ENCODE data around the gene FMN2.
A peak's percentile ranks its signal among the peaks of the same experiment; 100 is the strongest.

The FMN2 gene

GRCh38 chr1:240094041-240094722 lies 2.5 kb downstream of the FMN2 start:
- DNase-seq: no peak
- intact Hi-C loops (cut with DNase I): no loop called here

DNA sequence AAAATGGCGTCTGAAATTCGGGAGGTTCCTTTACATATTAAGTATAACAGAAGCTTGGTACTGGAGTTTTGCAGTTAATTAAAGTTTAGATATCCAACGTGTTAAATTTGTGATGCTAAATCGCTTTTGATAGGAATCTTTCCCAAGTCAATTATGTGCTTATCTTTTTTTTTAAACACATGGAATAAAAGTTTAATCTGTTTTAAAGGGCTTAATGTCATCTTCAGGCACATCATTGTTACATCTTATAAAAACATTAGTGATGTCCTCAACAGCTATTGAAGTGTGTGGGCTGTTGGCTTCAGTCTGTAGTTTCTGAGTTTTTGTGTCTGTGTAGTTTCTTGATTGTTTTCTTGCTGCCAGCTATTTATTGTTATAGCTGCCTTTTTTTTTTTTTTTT lies 5.3 kb downstream of the FMN2 start:
- DNase-seq: no peak
- intact Hi-C loops (cut with DNase I): no loop called here

DNA sequence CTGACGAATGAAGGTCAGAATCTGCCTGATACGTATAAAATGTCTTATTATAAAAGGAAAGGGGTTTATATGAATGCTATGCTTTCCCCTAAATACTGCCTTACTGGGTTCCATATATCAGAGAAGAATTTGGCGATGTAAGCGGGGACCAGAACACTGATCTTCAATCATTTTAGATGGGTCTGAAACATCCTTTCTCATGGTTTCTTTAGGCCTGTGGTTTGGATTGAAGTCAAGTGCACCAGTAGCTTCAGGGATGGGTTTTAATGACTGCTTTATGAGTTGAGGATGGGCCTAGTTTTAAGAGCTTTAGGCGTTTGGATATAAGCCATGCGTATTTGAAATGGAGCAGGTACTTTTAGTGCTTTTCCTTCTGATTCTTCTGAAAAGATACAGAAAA lies 6.9 kb downstream of the FMN2 start:
- no peak for DNase-seq
- intact Hi-C loops (cut with DNase I): no loop called here

DNA sequence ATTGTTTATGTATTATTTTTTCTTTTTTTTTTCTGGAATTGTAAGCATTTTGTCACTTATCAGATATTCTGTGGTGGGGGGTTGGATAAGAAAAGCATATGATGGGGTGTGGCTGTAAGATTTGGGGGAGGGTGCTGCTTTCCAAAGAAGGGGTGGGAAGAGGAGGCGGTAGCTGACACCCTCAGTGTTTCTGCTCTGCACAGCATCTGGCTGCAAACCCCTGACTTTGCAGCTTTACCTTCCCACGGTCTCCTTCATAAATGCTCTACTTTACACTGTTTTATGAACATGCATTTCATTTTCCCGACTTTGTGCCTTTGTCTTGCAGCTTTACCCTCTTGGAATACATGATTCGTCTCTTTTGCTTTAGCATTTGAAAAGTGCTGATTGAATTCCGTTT lies 7.6 kb downstream of the FMN2 start:
- DNase-seq: peak in 34 of 42 donors; percentile 11 to 79 (median 49)

GRCh38 chr1:240099748-240100147 lies 8.1 kb downstream of the FMN2 start:
- intact Hi-C loops (cut with DNase I): no loop called here
- no peak for DNase-seq

More for the DNA sequence above, 7.6 kb downstream of the FMN2 start:
- intact Hi-C loops (cut with DNase I): no loop called here

- intact Hi-C loops (cut with DNase I): no loop called here
Measured at GRCh38 chr1:240100371-240100934, 8.8 kb downstream of the FMN2 start.

DNA sequence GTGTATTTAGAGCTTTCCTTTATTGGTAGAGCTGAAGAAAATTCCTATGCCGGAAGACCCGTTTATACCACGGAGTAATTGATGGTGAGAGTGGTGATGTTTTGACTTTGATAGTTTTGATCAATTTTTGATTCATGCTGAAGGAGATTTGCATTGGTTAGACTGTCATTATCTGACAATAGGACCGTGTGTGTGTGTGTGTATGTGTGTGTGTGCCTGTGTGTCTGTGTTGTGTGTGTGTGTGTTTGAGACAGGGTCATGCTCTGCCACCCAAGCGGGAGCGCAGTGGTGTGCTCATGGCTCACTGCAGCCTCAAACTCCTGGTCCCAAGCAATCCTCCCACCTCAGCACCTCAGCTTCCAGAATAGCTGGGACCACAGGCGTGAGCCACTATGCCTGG lies 9.6 kb downstream of the FMN2 start:
- intact Hi-C loops (cut with DNase I): no loop called here
- no peak for DNase-seq

More at GRCh38 chr1:240100371-240100934, 8.8 kb downstream of the FMN2 start:
- DNase-seq: no peak

DNA sequence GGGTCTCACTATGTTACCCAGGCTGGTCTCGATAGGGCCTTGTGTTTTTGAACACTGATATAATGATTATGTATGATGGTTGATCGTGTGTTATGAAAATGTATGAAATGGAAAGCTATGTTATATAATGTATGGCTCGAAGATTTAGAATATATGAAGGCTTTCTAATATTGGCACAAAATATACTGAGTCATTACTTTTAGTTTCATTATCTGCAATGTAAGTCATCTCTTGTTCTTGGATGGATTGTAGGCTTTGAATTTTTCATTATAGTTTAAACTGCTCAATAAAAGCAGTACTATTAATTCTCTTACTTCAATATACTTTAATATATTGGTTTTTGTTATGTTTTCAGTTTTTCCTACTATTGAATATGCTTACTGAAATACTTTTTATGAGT lies 10.1 kb downstream of the FMN2 start:
- no peak for DNase-seq
- intact Hi-C loops (cut with DNase I): no loop called here

DNA sequence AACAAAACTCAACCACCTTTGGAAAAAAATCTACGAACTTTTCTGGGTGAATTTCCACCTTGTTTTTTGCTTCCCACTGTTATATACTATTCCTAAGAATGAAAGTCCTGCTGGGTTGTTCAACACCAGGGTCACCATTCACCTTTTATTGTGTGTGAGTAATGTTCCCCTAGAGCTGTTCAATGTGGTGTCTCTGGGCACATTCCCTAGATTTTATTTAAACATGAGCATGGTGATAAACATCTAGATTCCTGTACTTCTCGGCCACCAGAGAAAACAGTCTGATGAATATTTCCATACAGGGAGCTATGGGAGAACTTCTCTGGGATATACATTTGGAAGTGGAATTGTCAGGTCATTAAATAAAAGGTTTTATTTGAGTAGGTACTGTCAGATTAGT lies 13.0 kb downstream of the FMN2 start:
- no peak for DNase-seq
- intact Hi-C loops (cut with DNase I): no loop called here

DNA sequence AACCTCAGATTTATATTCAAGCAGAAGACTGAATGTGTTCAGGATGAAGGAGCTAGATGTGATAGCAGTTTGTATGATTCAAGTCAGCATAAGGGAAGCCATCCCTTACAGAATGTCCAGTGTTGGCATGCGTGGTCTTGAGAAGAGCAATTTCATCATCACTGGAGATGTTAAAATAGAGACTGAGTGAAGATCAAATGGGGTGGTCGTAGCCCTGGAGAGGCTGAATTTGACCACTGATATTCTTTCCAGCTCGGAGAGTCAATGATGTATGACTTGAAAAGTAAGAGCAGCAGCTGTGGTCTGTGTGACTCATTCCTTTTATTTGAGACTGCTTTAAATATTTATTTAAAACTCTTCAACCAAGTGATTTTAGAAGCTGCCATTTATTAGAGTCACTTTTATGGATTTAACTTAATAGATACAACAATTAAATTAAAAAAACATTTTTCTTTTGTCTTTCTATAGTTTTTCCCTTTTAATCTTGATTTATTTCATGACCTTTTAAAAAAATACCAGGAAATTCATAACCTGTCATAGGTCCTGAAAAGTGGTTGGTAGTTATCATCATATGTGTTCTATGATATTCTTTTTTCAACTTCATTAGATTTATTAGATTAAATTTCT lies 15.5 kb downstream of the FMN2 start:
- intact Hi-C loops (cut with DNase I): no loop called here
- no peak for DNase-seq

DNA sequence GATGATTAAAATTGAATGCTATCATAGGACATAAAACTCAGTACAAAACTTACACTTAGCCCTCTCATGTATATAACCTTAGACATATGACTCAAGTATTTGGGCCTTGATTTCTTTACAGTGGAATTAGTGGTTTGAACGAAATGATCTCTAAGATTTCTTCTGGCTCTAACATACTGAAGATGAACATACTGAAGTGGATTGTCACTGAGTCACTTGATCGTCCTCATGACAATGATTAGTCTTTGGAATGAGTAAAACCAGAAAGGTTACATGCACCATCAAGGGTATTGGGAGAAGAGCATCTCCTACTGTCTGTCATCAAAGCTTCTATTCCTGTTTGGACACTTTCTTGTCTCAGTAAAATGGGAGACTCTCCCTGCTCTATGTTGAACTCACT lies 17.4 kb downstream of the FMN2 start:
- intact Hi-C loops (cut with DNase I): no loop called here
- DNase-seq: no peak

DNA sequence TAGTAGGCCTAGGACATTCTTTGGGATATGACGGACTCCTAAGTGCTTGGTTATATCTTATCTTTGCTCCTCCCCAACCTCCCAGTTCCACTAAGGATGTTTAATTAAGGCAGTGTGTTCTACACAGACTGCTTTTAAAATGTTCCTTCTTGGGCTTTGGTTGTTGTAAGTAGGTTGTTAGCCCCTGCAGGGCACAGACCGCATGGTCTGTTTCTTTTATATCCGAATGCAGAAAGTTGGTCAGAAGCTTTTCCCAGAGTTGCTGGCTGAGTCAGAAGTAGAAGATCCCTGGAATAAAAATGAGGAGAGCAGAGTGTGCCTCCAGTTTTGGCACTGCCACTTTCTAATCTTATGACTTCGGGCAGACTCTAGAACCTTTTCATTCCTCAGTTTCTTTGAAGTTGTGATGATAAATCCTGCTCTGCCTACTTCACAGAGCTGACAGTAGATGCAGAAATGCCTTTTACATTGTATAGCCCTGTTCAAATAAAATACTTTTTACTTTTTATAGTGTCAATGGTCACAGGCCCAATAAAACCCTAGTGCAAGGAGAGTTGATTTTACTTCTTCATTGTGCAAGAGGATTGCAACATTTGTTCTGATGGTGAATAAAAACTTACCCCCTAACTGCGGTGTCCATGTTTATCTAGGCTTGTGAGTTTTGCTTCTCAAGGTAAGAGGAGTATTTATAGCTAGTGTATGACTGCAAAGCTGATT lies 18.4 kb downstream of the FMN2 start:
- intact Hi-C loops (cut with DNase I): no loop called here
- DNase-seq: peak in 18 of 42 donors; percentile 15 to 64 (median 29)

DNA sequence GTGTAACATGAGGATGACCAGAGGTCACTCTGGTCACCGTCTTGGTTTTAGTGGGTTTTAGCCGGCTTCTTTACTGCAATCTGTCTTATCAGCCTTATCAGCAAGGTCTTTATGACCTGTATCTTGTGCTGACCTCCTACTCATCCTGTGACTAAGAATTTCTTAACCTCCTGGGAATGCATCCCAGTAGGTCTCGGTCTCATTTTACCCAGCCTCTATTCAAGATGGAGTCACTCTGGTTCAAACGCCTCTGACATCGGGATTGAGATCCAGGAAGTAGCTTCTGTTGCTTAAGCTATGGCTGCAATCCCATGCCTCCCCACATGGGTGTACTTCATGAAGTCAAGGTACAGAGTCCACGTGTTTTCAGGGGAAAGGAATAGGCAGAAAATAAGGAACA lies 19.9 kb downstream of the FMN2 start:
- no peak for DNase-seq
- intact Hi-C loops (cut with DNase I): no loop called here

DNA sequence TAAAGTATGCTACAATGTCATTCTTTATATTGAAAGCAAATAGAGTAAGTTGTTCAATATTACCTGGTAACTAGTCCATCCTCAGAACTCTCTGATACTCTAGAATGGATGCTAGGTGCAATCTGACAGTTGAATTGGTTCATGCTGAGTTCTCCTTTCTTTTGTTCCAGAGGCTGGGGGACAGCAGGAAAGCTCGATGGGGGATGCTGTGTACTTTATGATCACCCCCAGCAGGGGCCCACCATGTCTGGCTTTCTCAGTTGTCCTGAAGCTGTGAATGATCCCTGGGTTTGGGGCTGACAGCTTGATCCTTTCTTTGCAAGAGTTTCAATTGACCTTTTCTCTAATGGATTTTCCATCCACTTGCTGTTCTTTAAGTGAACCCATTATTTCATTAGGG lies 22.5 kb downstream of the FMN2 start:
- DNase-seq: no peak
- intact Hi-C loops (cut with DNase I): no loop called here

GRCh38 chr1:240115831-240116230 lies 24.1 kb downstream of the FMN2 start:
- intact Hi-C loops (cut with DNase I): no loop called here
- no peak for DNase-seq

- no peak for DNase-seq
- intact Hi-C loops (cut with DNase I): no loop called here
Measured at GRCh38 chr1:240116831-240117769, 25.4 kb downstream of the FMN2 start.

- intact Hi-C loops (cut with DNase I): no loop called here
- no peak for DNase-seq
Measured at GRCh38 chr1:240117930-240118329, 26.2 kb downstream of the FMN2 start.

DNA sequence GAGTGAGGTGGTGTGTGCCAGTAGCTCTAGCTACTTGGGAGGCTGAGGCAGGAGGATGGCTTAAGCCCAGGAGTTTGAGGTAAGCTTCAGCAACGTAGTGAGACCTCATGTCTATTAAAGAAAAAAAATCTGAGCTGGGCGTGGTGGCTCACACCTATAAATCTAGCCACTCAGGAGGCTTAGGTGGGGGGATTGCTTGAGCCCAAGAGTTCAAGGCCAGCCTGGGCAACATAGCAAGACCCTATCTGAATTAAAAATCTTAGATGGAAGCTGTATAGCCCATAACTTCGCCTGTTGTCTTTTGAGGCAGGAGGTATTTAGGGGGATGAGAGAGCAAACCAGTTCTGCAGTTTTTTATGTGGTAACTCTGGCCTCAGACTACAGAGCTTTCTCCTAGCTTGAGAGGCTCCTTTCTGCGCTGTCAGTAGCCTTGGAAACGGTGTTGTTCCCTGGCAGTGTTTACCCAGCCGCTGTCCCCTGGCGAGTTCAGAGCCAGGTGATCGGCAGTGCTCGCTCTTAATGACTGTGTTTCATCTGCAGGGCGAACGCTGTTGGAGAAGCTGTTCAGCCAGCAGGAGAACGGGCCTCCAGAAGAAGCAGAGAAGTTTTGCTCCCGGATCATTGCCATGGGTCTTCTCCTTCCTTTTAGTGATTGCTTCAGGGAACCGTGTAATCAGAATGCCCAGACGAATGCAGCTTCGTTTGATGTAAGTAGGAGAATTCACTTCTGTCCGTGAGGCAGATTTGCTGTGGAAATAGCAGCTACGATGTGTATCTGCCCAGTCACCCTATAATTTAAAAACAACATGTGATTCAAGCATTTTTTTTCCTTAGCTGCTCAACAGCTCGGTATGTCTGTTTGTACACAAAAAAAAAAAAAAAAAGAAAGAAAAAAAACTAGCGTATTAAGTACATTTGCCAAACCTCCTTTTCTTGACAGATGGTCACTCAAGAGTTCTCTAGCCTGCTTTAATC lies 31.2 kb downstream of the FMN2 start:
- DNase-seq: peak in 37 of 42 donors; percentile 14 to 80 (median 40)

More for the DNA sequence above, 31.2 kb downstream of the FMN2 start:
- intact Hi-C loops (cut with DNase I): no loop called here
